ENCODE results near the gene GLRA3. TPM values are rescaled to one million over a fixed set of nuclear protein-coding genes. Genes with fewer than 3 reads are reported as not detected.
"Not testable (repeated sequence)": the region's sequence is repeated elsewhere in the genome, so short reads cannot be mapped to it uniquely, and the experiment has no call there.

The GLRA3 gene
- total RNA-seq: not detected in 2 replicates

DNA sequence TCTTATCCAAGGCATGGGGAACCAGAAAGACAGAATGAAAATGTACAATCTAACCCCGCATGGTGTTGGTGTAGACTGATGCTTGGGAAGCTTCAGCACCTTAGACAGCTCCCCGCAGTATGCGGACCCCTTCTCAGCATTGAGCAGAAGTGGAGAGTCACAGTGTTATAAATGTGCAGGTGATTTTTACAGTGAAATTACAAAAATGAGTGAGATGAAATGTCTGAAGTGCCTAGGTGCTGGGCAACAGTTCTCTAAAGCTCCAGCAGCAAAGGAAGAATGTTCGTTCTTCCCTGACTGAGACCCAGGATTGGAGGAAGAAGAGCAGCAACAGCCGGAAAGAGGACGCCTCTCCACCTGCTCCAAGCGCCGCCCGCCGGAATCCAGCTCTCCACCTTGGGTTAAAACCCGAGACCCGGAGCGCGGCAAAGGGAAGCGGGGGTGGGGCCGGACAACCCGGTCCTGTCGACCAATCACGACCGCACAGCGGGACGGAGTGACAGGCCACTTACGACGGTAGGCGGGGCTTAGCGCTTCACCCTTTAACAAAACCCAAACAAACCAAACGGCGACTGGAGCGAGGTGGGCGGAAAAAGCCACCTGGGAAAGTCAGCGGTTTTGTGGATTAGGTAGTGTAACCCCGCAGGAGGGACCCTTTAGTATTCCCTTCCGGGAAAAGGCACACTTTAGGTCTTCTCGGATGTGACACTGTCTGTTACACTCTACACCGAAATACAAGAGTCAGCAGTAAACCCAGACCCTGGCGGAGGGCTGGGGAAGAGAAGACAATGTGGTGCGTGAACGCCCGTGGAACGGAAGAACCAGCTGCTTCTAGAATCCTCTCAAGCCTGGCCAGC, at the start of gene GLRA3:
TSS of gene GLRA3 (minus strand) at position 403 of the 857 bp plus-strand sequence. CDS start 436 bp downstream, outside the sequence.
- no peak for DNase-seq (ENCODE audit: extremely low read depth, low read depth, low spot score)

DNA sequence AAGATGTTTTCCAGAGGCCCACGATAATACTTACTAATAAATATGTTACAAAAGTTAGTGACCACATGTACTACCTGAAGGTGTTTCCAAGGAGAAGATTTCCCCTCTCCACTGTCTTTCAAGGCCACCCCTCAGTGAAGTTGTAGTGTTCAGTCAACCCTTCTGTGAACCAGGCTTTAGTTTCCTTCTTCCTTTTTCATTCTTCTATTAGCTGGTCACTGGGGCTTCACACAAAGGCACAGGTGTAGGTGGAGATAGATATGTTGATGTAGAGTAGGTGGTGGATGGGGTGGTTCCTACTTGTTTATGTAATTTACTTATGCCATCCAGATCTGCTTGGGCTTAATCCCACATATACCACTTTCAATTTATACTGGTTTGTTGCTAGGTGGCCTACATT, 45.9 kb upstream of the GLRA3 start:
- no peak for DNase-seq (ENCODE audit: extremely low read depth, low read depth, low spot score)

DNA sequence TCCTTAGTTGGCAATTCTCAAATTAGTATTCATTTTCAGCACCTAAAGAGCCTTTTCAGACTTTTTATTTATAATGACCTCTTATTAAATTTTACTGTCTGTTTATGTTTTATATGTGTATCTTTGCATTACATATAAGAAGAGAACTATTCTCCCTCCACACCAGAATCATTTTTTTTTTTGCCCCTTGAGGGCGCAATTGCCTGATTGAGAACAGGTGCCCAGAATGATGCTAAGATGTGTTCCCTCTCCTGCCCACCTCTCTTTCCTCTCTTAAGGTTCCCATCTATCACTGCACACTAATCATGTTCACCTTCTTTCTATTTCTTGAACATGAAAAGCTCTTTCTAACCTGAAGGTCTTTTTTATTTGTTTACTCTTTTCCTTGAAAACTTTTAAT, 44.9 kb upstream of the GLRA3 start:
- no peak for DNase-seq (ENCODE audit: extremely low read depth, low read depth, low spot score)

DNA sequence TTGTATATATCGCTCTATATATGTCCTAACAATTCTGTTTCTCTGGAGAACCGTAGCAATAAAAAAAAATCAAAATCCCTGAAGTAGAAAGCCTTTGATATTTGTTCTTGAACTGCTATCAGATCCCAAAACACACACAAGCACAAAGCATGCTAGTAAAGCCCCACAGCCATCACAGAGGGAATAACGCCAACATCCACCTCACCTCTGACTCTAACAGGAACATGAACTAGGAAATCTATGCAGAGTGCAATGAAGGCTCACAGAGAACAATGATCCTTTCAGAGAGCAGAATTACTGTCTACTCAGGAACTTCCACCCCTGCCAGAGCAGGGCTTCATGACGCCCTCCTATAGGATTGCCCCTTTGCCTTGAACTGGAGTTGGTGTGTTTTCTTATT, 44.1 kb upstream of the GLRA3 start:
- DNase-seq (ENCODE audit: extremely low read depth, low read depth, low spot score): not testable (repeated sequence)

DNA sequence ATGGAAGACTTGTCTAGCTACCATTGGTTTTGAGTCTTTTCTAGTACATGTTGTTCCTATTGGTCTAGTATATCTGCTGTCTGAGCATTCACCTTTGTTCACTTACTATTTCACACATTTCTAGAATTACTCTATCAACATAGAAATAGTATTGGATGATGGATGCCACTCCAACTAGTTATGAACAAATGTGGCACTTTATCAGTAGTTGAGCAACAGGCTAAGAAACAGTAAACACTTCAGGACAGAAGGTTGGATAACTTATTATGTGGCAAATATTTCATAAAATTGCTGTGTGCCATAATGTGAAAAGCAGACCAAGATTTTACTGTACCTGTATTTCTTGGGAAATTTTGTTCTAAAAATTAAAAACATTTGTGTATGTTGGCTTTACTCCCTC, 42.4 kb upstream of the GLRA3 start:
- DNase-seq (ENCODE audit: extremely low read depth, low read depth, low spot score): no peak

DNA sequence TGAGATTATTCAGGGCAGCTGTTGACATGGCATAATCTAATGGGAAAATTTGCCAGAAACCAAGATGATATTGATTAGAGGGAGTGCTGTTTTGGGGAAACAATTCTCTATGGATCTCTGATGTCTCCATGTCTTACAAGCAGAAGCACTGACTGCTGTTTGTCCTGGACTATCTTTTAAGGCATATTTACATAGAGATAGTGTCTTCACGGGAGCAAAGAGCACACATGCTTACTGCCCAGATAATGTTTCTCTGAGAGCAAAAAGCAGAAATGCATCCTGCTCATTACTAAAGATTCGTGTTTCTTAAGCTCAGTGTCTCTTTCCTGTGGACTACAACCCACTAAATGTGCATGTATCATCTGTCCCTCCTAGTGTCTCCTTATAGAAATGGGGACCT, 41.3 kb upstream of the GLRA3 start:
- no peak for DNase-seq (ENCODE audit: extremely low read depth, low read depth, low spot score)

DNA sequence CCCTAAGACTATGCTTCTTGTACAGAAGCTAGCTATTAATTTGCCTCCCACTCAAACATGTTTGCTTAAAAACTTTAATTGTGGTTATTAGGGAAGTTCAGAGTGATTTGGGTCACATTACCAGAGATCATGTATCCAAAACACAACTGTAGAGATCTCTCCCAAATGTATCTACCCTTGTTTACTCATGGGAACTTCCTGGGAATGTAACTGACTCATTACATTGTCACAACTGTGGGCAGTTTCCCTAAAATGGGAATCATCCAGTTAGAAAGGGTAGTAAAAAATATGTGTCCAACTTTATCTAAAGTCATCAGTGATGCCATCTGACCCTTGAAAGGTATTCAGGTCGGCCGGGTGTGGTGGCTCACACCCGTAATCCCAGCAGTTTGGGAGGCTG, 40.3 kb upstream of the GLRA3 start:
- no peak for DNase-seq (ENCODE audit: extremely low read depth, low read depth, low spot score)

DNA sequence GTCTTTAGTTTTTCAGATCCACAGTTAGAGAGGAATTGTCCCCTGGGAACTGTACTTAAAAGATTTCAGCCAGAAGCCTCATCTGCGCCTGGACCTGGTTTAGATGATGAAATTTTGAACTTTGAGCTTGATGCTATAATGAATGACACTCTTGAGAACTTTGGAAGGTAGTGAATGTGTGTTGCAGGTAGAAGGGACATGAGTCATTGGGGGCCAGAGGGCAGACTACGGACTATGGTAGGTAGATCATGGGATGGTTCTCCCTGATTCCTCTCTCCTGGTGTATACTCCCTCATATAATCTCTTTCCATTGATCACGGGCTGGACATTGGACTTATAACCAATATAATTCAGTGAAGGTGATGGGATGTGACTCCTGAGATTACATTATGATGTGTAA, 38.9 kb upstream of the GLRA3 start:
- no peak for DNase-seq (ENCODE audit: extremely low read depth, low read depth, low spot score)

DNA sequence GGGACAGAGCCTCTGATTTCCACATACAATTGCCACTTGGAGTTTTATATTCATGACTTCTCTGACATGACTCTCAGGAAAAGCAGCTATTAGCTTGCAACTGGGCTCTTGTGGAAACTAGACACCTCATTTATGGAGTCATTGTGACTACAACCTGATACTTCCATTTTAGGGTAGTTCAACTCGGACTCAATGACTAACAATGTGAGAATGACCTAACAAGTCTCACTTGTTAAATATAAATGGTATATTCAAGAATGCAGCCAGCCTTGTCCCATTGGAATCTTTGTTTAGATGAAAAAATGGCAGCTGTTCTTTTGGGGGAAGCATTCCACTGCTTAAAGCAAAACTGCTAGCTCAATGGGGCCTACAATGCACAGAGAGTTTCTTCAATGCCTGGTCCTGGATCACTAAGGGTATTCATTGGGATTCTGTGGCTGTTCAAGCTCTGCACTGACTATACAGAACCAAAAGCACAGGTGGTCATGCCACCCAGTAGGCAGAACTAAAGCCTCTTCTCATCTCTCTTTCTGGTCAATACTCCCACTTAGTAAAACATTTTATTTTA, 36.5 kb upstream of the GLRA3 start:
- DNase-seq (ENCODE audit: extremely low read depth, low read depth, low spot score): no peak

DNA sequence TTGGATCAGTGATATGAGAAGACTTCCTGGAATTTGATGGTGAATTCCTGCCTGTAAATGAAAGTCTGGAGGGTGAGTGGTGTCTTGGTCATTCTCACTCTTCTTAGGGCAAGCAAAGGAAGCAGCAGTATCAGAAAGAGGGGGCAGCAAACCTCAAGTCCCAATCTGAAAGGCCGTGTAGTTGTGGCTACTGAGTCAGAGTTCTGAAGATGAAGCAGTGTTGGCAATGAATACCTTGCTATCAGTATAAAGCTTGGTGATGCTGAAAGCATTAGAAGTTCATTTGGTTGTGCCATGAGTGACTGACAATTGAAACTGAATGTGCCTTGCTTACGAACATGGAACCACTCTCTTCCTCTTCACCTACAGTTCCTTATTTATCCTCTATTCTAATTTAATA, 35.0 kb upstream of the GLRA3 start:
- DNase-seq (ENCODE audit: extremely low read depth, low read depth, low spot score): no peak

DNA sequence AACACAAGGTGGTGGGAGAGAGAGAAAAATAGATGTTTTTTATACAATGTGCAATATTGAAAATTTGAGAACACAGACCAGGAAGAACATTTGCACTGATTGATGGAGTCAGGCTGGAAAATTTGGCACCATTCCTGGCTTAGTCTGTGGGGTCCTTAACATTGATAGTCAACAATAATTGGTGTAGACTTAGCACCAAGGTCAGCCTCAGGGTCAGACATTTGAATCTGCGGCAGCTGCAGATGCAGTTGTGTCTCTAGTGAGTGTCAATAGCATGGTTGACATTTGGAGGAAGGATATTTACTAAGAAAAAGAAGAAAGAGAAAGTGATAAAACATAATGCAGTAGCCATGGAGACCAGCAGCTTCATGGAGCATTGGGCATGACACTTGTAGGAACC, 31.5 kb upstream of the GLRA3 start:
- no peak for DNase-seq (ENCODE audit: extremely low read depth, low read depth, low spot score)

DNA sequence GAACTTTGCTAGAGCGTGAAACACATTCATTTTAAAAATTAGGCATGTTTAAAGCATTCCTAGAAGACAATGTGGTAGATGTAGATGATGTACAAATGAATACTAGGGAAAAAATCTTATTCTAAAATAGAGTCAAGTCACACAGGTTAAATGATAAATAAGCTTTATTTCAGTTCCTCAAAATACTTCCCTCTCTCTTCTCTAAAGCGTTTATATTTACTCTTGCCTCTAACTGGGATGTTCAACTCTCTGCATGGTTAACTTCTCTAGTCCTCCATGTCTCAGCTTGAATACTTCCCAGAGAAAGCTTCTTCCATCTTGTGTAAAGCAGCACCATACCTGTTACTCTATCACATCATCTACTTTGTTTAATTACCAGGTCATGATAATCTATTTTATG, 30.9 kb upstream of the GLRA3 start:
- DNase-seq (ENCODE audit: extremely low read depth, low read depth, low spot score): no peak

DNA sequence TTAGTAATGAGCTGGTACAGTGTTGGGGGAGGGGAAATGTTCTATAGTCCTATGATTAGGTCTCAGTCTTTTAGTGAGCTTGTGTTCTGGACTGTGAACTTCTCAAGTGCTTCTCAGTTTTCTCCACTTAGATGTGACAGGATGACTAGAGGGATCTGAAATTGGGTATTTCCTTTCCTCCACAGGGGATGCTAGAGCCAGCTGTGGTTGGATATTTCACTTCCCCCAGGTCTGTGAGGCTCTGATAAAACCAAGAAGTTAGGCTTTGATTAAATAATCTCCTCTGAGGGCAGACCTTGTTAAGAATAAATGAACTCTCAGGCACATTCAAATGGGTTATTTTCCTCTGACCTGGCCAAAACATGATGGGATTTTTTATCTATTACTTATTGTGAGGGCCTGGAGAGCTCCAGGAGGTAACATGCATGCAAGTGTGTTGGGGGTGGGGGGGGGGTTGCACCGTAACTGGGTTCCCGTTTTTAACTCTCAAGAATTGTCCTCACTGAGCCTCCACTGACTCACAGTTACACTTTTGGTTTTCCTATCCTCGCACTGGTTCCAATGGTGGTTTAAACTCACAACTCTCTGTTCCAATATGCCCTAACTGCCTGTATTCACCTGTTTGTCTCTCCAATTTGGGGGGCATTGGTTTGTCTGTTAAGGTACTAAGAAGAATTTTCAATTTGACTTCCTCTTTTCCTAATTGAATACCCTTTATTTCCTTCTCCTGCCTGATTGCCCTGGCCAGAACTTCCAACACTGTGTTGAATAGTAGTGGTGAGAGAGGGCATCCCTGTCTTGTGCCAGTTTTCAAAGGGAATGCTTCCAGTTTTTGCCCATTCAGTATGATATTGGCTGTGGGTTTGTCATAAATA, 28.1 kb upstream of the GLRA3 start:
- no peak for DNase-seq (ENCODE audit: extremely low read depth, low read depth, low spot score)

DNA sequence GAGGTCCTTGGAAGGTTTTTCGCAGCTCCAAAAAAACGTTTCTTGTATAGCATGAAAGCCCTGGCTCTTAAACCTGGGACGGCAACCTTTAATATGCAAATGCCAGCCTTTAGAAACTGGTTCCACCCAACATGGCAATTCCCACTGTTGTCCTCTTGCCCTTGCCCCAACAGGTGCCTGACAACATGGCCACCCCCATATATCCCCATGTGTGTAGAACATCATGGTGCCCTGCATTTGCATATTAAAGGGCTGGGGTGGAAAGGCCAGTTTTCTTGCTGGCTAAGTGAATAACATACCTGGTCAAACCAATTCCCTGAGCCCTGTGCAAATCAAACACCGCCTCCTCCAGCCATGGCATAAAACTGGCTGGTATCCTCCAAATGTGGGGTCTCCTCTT, 26.0 kb upstream of the GLRA3 start:
- DNase-seq (ENCODE audit: extremely low read depth, low read depth, low spot score): no peak

DNA sequence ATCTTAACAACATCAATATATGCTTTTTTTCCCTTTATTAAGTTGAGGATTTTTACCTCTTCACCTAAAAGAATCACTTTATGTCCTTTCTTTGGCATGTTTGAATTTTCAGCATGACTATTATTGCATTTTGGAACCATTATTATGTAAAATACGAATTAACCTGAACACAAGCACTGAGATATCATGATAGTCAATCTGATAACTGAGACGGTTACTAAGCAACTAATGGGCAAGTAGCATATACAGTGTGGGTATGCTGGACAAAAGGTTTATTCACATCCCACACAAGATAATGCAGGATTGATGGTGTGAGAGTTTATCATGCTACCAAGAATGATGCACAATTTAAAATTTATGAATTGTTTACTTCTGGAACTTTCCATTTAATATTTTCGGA, 24.6 kb upstream of the GLRA3 start:
- no peak for DNase-seq (ENCODE audit: extremely low read depth, low read depth, low spot score)

DNA sequence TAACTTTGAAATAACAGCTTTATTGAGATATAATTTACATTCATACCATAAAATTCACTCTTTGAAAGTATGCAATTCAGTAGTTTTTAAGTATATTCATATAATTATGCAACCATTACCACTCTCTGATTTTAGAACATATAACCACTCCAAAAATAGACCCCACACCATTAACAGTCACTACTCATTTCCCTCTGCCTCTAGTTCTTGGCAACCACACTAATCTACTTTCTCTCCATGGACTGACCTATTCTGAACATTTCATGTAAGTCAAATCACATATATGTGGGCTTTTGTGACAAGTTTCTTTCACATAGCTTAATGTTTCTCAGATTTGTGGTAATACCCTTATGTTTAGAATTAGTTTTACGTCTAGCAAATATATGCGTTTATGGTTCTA, 19.5 kb upstream of the GLRA3 start:
- no peak for DNase-seq (ENCODE audit: extremely low read depth, low read depth, low spot score)

DNA sequence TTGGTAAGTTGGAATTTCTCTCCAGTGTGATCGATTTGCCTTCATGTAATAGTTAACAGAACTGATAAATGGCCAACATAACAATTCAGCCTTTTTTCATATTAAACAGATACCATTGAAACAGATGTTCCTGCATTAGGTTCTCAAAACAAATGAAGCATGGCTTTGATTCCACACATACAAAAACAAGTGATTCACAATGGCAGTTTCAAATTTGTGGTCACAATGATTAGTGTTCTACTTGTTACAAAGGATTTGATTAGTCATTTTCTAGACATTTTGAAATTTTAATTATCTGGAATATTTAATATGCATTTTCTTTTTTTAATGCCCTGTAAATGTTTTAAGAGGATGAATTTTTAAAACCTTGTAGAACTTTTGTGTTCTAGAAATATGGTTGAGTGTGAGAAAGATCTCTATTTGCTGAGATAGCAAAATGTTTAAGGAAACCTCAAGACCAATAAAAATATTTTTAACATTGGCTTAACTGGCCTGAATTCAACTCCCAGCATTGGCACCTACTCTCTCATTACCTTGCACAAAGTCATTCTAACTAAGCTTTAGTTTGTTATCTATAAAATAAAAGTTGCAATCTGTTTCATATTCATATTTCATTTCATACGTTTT, 18.9 kb upstream of the GLRA3 start:
- no peak for DNase-seq (ENCODE audit: extremely low read depth, low read depth, low spot score)

DNA sequence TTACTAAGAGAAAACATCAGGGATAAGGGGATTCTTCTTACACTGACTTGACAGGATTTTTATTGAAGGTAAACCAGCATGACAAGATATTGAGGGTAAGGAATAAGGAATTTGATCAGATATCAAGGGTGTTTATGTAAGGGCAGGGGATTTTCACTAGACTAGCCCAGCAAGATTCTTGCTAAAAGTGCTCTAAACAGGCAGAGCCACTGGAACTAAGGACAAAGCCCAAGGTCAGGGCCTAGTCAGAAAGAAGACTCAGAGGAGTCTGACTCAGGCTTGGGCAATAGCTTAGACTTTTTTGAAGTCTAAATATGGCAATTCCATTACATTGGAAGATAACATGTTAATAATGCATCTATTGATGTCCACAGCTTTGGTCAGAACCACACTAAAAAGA, 6.5 kb upstream of the GLRA3 start:
- no peak for DNase-seq (ENCODE audit: extremely low read depth, low read depth, low spot score)

DNA sequence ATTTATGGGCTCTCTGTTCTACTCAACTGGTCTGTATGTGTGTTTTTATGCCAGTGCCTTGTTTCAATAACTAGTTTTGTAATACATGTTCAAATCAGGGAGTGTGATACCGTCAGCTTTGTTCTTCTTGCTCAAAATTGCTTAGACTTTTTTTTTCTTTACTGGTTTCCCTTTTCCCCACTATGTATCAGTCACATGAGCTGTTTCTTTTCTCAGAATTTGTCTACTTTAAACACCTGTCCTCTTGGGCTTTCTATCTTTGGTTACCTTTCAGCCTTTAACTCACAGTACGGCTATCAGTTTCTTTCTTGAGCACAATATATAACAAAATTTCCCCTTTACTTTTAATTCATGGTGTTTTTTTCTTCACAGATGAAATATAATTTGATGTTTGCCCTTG, 5.4 kb upstream of the GLRA3 start:
- DNase-seq (ENCODE audit: extremely low read depth, low read depth, low spot score): no peak

DNA sequence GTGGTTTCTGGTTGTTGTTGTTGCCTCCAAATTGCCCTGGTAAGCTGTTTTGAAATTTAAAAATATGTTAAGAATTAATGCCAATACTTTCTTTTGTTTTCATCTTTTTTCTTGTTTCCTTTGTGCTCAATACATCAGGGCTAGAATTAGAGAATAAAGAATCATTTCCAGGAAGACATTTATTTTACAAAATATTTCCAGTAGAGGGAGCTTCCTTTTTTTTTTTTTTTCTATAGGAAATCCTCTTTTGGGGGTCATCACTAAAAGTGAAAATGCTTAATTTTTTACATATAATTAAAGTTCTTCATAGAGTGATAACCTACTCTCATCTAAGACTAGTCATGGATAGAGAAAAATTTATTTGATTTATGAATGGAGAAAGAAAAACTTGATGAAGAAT, 2.4 kb downstream of the GLRA3 start:
- no peak for DNase-seq (ENCODE audit: extremely low read depth, low read depth, low spot score)

DNA sequence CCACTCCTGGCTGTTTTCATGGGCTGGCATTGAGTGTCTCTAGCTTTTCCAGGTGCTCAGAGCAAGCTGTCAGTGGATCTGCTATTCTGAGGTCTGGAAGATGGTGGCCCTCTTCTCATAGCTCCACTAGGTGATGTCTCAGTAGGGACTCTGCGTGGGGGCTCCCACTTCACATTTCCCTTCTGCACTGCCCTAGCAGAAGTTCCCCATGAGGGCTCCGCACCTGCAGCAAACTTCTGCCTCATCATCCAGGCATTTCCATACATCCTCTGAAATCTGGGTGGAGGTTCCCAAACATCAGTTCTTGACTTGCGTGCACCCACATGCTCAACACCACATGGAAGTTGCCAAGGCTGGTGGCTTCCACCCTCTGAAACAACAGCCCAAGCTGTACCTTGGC, 13.8 kb downstream of the GLRA3 start:
- DNase-seq (ENCODE audit: extremely low read depth, low read depth, low spot score): no peak
